LNCaP clone FGC (cell line): ENCODE data around the gene LRRC4C.

Experiments used
- DNase-seq: peaks from one replicate; pipeline ENCODE4 v3.0.0-alpha.2; 2011; ENCODE audit warnings: low read depth
- H3K4me3 ChIP-seq: 2 replicates; pipeline ENCODE4 v1.5.1; 2011; ENCODE audit warnings: mild to moderate bottlenecking, low read depth, low read length, control low read depth
- TF ChIP-seq, protein P1 (sequence below): IDR thresholded peaks from 2 replicates; pipeline ENCODE4 v1.5.1; 2012; ENCODE audit warnings: mild to moderate bottlenecking; ENCODE audit not compliant: control insufficient read depth, insufficient read depth; ENCODE audit errors: extremely low read depth

Gene LRRC4C

DNA sequence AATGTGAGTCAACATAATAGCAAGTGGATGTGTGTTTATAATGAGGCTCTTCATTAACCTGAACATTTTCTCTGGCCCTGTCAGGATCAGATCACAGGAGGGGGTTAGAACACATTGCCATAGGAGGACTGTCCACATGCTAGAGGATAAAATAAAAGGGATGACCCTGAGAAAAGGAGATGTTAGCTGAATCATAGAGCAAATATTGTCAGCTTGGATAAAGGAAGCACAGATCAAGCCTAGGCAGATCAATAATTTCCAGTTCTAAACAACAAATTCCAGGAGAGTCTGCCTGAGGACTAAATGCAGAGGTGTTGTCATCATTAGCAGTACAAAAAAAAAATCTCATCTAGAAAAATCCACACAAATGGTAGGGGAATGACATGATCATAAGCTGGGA, 337.9 kb downstream of the LRRC4C start:
- TF ChIP-seq, protein P1, sequence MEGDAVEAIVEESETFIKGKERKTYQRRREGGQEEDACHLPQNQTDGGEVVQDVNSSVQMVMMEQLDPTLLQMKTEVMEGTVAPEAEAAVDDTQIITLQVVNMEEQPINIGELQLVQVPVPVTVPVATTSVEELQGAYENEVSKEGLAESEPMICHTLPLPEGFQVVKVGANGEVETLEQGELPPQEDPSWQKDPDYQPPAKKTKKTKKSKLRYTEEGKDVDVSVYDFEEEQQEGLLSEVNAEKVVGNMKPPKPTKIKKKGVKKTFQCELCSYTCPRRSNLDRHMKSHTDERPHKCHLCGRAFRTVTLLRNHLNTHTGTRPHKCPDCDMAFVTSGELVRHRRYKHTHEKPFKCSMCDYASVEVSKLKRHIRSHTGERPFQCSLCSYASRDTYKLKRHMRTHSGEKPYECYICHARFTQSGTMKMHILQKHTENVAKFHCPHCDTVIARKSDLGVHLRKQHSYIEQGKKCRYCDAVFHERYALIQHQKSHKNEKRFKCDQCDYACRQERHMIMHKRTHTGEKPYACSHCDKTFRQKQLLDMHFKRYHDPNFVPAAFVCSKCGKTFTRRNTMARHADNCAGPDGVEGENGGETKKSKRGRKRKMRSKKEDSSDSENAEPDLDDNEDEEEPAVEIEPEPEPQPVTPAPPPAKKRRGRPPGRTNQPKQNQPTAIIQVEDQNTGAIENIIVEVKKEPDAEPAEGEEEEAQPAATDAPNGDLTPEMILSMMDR: no peak
- DNase-seq: no peak

DNA sequence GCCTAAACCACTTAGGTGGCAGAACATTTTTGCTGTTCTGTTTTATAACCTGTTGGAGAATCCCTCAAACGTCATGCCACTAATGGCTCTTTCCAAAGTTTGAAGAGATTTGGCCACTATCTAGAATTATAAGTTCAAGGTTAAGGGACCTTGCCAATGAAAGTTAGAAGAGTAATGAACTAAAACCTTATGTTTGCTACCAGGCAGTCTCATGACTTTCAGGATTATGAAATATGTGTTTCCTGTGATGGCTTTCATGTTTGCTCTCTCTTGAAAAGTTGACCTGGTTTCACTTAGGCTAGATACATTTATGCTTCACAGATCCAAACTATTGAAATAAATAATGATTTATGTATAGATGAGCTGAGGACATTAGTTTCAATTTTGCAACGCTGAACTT, 340.0 kb downstream of the LRRC4C start:
- no peak for DNase-seq
- H3K4me3 ChIP-seq: no peak overlapping the region
- TF ChIP-seq, protein P1: no peak

More for the DNA sequence above, 337.9 kb downstream of the LRRC4C start:
- H3K4me3 ChIP-seq: no peak overlapping the region

DNA sequence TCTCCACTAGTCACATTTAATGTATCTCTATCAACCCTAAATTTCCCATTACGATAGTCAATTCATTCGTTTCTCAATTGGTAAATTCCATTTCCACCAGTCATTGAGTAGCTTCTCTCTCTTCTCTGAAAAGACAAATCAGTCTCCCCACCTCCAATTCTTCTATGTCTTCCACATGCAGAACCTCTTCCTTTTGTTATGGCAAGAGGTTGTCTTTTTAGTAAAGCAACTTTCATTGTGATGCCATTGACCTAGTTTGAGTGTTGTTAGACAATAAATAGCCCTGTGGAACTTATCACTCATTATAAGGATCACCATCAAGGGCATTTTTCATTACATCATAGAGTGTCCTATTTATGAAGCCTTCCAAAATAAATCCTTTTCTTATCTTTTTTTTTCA, 340.9 kb downstream of the LRRC4C start:
- H3K4me3 ChIP-seq: no peak overlapping the region
- no peak for DNase-seq
- TF ChIP-seq, protein P1: no peak

DNA sequence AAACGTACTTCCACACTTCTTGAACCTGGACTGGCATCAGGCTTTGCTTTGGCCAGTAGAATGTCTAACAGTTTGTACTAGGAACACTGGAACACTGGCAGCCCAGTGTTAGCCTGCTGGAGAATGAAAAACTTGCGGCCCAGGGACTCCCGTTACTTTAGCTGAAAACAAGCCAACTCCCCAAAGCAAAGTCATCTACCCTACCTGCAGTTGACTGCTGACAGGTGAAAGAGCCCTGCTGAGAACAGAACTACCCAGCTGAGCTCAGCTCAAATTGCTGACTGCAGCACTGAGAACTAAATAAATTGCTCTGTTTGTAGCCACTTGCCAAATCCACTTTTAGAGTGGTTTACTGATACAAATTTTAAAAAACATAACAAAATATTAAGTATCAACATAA, 342.5 kb downstream of the LRRC4C start:
- no peak overlapping the region for H3K4me3 ChIP-seq
- TF ChIP-seq, protein P1: no peak
- DNase-seq: no peak

DNA sequence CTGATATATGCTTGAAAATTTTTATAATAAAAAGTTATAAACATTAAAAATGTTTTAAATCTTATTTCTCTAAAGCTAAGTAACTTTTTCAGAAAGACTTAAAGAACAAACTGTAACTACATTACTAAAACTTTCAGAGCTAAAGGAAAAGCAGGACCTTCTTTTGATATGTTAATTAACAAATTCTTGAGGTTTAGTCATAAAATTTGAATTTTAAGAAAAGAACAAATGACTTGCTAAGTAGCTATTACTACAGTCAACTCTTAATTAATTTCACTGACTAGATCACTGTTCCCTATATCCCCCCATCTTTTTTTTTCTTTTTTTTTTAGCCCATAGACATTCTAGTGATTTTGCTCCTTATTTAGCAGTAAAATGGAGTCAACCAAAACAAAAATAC, 344.4 kb downstream of the LRRC4C start:
- TF ChIP-seq, protein P1: no peak
- DNase-seq: no peak
- no peak overlapping the region for H3K4me3 ChIP-seq

DNA sequence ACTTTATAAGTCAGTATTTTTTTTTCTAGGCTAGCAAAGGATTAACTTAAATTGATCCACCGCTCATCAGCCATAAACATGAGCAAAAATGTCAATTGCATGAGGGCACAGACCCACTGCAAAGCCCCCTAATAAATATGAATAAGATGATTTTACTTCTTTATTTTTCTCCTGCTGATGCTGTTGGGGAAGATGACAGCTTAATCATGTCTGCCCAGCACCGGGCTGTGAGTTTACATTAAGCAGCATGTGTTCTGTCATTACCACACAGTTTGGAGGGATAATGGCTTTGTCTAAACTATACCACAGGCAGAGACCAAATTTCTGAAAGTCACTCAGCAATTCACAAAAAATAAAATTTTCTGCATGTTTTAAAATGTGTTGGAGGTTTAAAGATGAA, 346.3 kb downstream of the LRRC4C start:
- no peak for DNase-seq
- TF ChIP-seq, protein P1: no peak
- no peak overlapping the region for H3K4me3 ChIP-seq

DNA sequence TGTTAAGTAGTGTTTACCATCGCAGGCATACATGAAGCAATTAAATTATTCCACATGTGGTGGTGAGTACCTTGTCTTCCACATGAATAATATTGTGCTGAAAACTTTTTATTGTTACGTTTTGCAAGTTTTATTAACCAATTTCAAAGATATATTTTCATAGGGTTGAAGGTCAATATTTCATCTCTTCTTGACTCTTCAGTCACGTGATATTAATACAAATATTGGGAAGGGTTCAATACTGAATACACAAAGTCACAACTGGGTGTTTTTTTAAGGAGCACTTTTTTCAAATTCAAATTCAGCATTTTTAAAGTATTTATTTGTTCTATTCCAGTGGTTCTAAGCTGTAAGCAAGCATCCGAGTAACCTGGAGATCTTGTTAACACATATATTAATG, 348.9 kb downstream of the LRRC4C start:
- no peak overlapping the region for H3K4me3 ChIP-seq
- TF ChIP-seq, protein P1: no peak
- no peak for DNase-seq
